ENCODE results near the gene TCHH. TPM values are rescaled to one million over a fixed set of nuclear protein-coding genes. Genes with fewer than 3 reads are reported as not detected.

Gene TCHH
- total RNA-seq, 4 donors from 2014 or later: 0.82 to 3.4 (median 2.4) TPM

- no peak for TF ChIP-seq CTCF (IDR thresholded peaks at IDR 0.05; ENCODE audit: low read depth)
These were observed 44.1 kb downstream of the TCHH start for GRCh38 chr1:152071123-152071522.

- no peak for TF ChIP-seq CTCF (IDR thresholded peaks at IDR 0.05; ENCODE audit: low read depth)
These were observed 47.3 kb downstream of the TCHH start for GRCh38 chr1:152067929-152068328.

- no peak for TF ChIP-seq CTCF (IDR thresholded peaks at IDR 0.05; ENCODE audit: low read depth)
These were observed 48.1 kb downstream of the TCHH start for GRCh38 chr1:152067150-152067549.

GRCh38 chr1:152061952-152062351 lies 53.3 kb downstream of the TCHH start:
- no peak for TF ChIP-seq CTCF (IDR thresholded peaks at IDR 0.05; ENCODE audit: low read depth)

Small RNAs within 50 kb of the gene (small RNA-seq; reads per million reads assigned to genes)
- not detected for gene SPTLC1P4

Other genes with a start within 250 kb of the TCHH start
- gene THEM4, start 205.9 kb downstream of the TCHH start, total RNA-seq: 10 to 100 TPM; 20.7 to 34.2 (median 26.5) TPM
- 100 to 1,000 TPM; 152 to 404 (median 235) TPM for gene S100A10, start 121.6 kb downstream of the TCHH start, total RNA-seq
- gene S100A11, start 78.4 kb downstream of the TCHH start, total RNA-seq: 100 to 1,000 TPM; 116 to 496 (median 319) TPM
- not detected for gene TCHHL1, start 26.4 kb downstream of the TCHH start, total RNA-seq
- under 1 TPM in 2 of 4 donors, not detected in 2; 0.16 to 0.22 TPM for gene RPTN, start 43.8 kb upstream of the TCHH start, total RNA-seq
- gene HRNR, start 108.7 kb upstream of the TCHH start, total RNA-seq: not detected
- gene FLG, start 209.8 kb upstream of the TCHH start, total RNA-seq: not detected
- gene FLG2, start 244.6 kb upstream of the TCHH start, total RNA-seq: under 1 TPM in 1 of 4 donors, not detected in 3; under 0.01 TPM